ENCODE results near the gene TLE5. TPM values are rescaled to one million over a fixed set of nuclear protein-coding genes. Genes with fewer than 3 reads are reported as not detected.

The TLE5 gene
- total RNA-seq, 2 experiments from 2014 or later, result 722 to 793 TPM

DNA sequence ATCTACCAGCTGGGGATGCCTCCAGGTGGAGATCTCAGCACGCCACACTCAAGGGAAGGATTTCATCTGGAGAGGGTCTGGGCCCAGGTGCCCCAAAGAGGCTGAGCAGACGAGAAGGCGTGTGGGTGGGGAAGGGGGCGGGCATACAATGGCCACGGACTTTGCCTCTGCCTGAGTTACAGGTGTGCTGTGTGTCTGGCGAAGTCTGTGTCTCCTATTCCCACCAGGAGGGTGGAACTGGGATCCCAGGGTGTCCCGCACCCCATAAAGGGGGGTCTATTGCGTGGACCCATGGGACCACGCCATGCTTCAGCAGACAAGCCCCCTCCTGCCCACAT is 36.8 kb downstream of the TLE5 start:
- no peaks in the 10 kb centered on the region for H3K9me3 Mint-ChIP-seq
- POLR2A ChIA-PET, result interaction anchor here (1.0 to 2.4 kb wide), 3 partner anchors 10 to 36 kb away, joined by 3 to 15 read pairs (median 5); partner anchors contain the start of gene TLE5
- H3K9me3 ChIP-seq (ENCODE audit: control insufficient read depth in 1 of 2, insufficient read depth in 1 of 2, low read length in 2 of 2), result no peaks in the 10 kb centered on the region
- H3K4me3 Mint-ChIP-seq, result peak overlapping the region; percentile 30
- H3K4me1 Mint-ChIP-seq (ENCODE audit: low read depth), result peaks cover 35% of the 10 kb centered on the region
- H3K4me1 ChIP-seq (ENCODE audit: insufficient read depth, low read length), result peaks cover 36% of the 10 kb centered on the region
- TF ChIP-seq, protein P1, sequence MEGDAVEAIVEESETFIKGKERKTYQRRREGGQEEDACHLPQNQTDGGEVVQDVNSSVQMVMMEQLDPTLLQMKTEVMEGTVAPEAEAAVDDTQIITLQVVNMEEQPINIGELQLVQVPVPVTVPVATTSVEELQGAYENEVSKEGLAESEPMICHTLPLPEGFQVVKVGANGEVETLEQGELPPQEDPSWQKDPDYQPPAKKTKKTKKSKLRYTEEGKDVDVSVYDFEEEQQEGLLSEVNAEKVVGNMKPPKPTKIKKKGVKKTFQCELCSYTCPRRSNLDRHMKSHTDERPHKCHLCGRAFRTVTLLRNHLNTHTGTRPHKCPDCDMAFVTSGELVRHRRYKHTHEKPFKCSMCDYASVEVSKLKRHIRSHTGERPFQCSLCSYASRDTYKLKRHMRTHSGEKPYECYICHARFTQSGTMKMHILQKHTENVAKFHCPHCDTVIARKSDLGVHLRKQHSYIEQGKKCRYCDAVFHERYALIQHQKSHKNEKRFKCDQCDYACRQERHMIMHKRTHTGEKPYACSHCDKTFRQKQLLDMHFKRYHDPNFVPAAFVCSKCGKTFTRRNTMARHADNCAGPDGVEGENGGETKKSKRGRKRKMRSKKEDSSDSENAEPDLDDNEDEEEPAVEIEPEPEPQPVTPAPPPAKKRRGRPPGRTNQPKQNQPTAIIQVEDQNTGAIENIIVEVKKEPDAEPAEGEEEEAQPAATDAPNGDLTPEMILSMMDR (IDR thresholded peaks at IDR 0.05), result no peak
- ATAC-seq (ENCODE audit: poor library complexity) (no peak), DNase-seq (no peak)
- H3K27ac ChIP-seq (ENCODE audit: low read depth in 1 of 2, low read length in 2 of 2), result peak overlapping the region in 1 of 2 donors; percentile 21
- H3K36me3 ChIP-seq (ENCODE audit: insufficient read depth, low read length), result no peaks in the 10 kb centered on the region
- H3K27me3 ChIP-seq (ENCODE audit: control insufficient read depth in 1 of 2, insufficient read depth in 2 of 2, low read length in 2 of 2), result no peaks in the 10 kb centered on the region
- no peaks in the 10 kb centered on the region for H3K36me3 Mint-ChIP-seq (ENCODE audit: low read depth)
- CTCF ChIA-PET, result interaction anchor here (1.4 kb wide), 1 partner anchor 83 kb away, joined by 3 read pairs; no protein-coding TSS in a partner anchor
- intact Hi-C loops (cut with DNase I, micrococcal nuclease), result loop anchor here in 1 of 2 experiments (5.0 kb wide), 1 partner anchor 37 kb away; the partner anchor contains the start of gene TLE5
- H3K27ac Mint-ChIP-seq, result no peak overlapping the region
- H3K27me3 Mint-ChIP-seq, result no peaks in the 10 kb centered on the region
- H3K4me3 ChIP-seq (ENCODE audit: low read length), result no peak overlapping the region

DNA sequence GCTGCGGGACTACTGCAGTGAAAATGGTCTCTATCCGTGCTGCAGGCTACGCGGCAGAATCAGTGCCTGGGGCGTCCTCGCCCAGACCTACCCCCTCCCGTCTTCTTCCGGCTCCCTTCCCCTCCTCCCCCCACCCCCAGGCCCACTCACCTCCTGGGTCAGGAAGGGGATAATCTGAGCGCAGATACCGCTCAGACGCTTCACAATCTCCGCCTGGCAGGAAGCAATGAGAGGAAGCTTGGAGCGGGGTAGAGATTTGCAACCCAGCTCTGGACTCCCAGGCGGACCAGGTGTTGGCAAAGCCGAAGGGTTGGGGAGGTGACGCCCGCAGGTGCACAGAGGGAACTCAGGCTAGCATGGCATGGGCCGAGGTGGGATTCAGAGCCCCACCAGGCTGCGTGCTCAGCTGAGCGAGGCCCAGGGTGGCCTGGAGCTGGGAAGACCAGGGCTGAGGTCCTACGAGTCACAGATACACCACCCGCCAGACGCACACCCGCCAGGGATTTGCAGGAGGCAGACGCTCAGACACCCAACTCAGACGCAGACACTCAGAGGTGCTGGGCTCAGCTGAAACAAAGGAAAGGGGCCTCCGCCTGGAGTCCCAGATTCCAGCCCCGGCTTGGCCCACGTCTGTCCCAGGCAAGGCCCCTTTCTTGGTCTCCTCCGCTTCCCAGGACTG is 37.3 kb downstream of the TLE5 start:
- H3K27me3 Mint-ChIP-seq, result no peaks in the 10 kb centered on the region
- Histone ChIP-seq H3K27ac (ENCODE audit: low read depth in 1 of 2, low read length in 2 of 2) (peak overlapping the region in 1 of 2 donors; percentile 21), H3K4me3 (ENCODE audit: low read length) (peak overlapping the region; percentile 14), H3K27me3 (ENCODE audit: control insufficient read depth in 1 of 2, insufficient read depth in 2 of 2, low read length in 2 of 2) (no peaks in the 10 kb centered on the region), H3K9me3 (ENCODE audit: control insufficient read depth in 1 of 2, insufficient read depth in 1 of 2, low read length in 2 of 2) (no peaks in the 10 kb centered on the region), H3K36me3 (ENCODE audit: insufficient read depth, low read length) (no peaks in the 10 kb centered on the region), H3K4me1 (ENCODE audit: insufficient read depth, low read length) (peaks cover 34% of the 10 kb centered on the region)
- no peaks in the 10 kb centered on the region for H3K9me3 Mint-ChIP-seq
- intact Hi-C loops (cut with DNase I, micrococcal nuclease), result loop anchor here in 1 of 2 experiments (5.0 kb wide), 1 partner anchor 37 kb away; the partner anchor contains the start of gene TLE5
- no peak overlapping the region for H3K27ac Mint-ChIP-seq
- TF ChIP-seq, protein P1 (IDR thresholded peaks at IDR 0.05), result no peak
- ChIA-PET POLR2A (interaction anchor here (1.0 to 2.4 kb wide), 3 partner anchors 11 to 37 kb away, joined by 3 to 15 read pairs (median 5); partner anchors contain the start of gene TLE5), CTCF (interaction anchor here (1.4 kb wide), 1 partner anchor 83 kb away, joined by 3 read pairs; no protein-coding TSS in a partner anchor)
- H3K36me3 Mint-ChIP-seq (ENCODE audit: low read depth), result no peaks in the 10 kb centered on the region
- H3K4me1 Mint-ChIP-seq (ENCODE audit: low read depth), result peaks cover 32% of the 10 kb centered on the region
- ATAC-seq (ENCODE audit: poor library complexity) (peak; percentile 35), DNase-seq (peak in 3 of 14 experiments; percentile 31 to 55 (median 33))
- H3K4me3 Mint-ChIP-seq, result peak overlapping the region; percentile 77

DNA sequence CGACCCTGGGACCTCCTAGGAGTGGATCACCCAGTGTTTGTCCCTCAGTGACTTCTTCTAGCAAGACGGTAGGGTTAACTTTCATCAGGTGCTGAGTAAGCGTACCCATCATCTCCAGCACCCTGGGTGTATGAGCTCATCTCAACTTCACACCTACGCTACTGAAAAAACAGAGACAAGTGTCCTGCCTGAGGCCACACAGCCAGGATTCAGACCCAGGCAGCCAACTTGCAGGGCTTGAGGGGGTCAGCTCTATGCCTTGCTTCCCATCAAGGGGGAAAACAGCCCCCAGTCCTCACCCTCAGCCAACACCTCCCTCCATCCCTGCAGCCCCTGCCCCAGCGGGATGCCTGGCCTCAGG is 37.8 kb downstream of the TLE5 start:
- peak; percentile 8 for ATAC-seq (ENCODE audit: poor library complexity)
- no peak overlapping the region for H3K27ac Mint-ChIP-seq
- DNase-seq, result no peak
- peaks cover 27% of the 10 kb centered on the region for H3K4me1 Mint-ChIP-seq (ENCODE audit: low read depth)
- POLR2A ChIA-PET, result interaction anchor here (0.8 to 2.4 kb wide), 4 partner anchors 11 to 37 kb away, joined by 3 to 15 read pairs (median 4); partner anchors contain the start of gene TLE5
- no peaks in the 10 kb centered on the region for H3K9me3 Mint-ChIP-seq
- intact Hi-C loops (cut with DNase I, micrococcal nuclease), result no loop called here
- peak overlapping the region; percentile 77 for H3K4me3 Mint-ChIP-seq
- Histone ChIP-seq H3K27ac (ENCODE audit: low read depth in 1 of 2, low read length in 2 of 2) (no peak overlapping the region), H3K4me3 (ENCODE audit: low read length) (peak overlapping the region; percentile 14), H3K9me3 (ENCODE audit: control insufficient read depth in 1 of 2, insufficient read depth in 1 of 2, low read length in 2 of 2) (no peaks in the 10 kb centered on the region), H3K36me3 (ENCODE audit: insufficient read depth, low read length) (no peaks in the 10 kb centered on the region), H3K4me1 (ENCODE audit: insufficient read depth, low read length) (peaks cover 28% of the 10 kb centered on the region), H3K27me3 (ENCODE audit: control insufficient read depth in 1 of 2, insufficient read depth in 2 of 2, low read length in 2 of 2) (no peaks in the 10 kb centered on the region)
- TF ChIP-seq, protein P1 (IDR thresholded peaks at IDR 0.05), result no peak
- H3K36me3 Mint-ChIP-seq (ENCODE audit: low read depth), result no peaks in the 10 kb centered on the region
- CTCF ChIA-PET, result interaction anchor here (1.4 kb wide), 1 partner anchor 84 kb away, joined by 3 read pairs; no protein-coding TSS in a partner anchor
- H3K27me3 Mint-ChIP-seq, result no peaks in the 10 kb centered on the region
